HEK293 (cell line): ENCODE measurements around the gene RXYLT1.

Experiments
- CTCF ChIA-PET: fragments of 350-600 bp; formaldehyde crosslinking; extraction: SDS; loops from one replicate; lab custom pipeline; 2021; ENCODE audit warnings: antibody characterized with exemption; lab: Yijun Ruan, JAX
- POLR2A ChIA-PET: fragments of 300-600 bp; formaldehyde crosslinking; extraction: SDS; loops from one replicate; lab custom pipeline; 2020; ENCODE audit warnings: antibody characterized with exemption, inconsistent platforms; lab: Yijun Ruan, JAX
- H3K27ac ChIP-seq: fragments of 200-500 bp; sonication (Bioruptor generic); 2 replicates; pipeline ENCODE4 v1.5.1; 2014; ENCODE audit warnings: low read depth, low read length, control low read depth, inconsistent platforms; ENCODE audit errors: extremely low read depth
- H3K36me3 ChIP-seq, 2 experiments: fragments of 200-500 bp in 1 of 2; sonication (Bioruptor generic) in 1 of 2; 1 replicate in 1 of 2; 2 replicates in 1 of 2; pipeline ENCODE4 v1.5.1; 2014 to 2017; ENCODE audit warnings: inconsistent platforms in 2 of 2, low read length in 2 of 2; ENCODE audit not compliant: control insufficient read depth in 2 of 2, insufficient read depth in 1 of 2
- H3K4me1 ChIP-seq: fragments of 200-500 bp; sonication (Bioruptor generic); 2 replicates; pipeline ENCODE4 v1.5.1; 2014; ENCODE audit warnings: mild to moderate bottlenecking, low read length, inconsistent platforms; ENCODE audit not compliant: control insufficient read depth, insufficient read depth
- H3K4me3 ChIP-seq: 2 replicates; pipeline ENCODE4 v1.5.1; 2011; ENCODE audit warnings: low read depth, mild to moderate bottlenecking, control low read depth, low read length, moderate library complexity
- H3K9me3 ChIP-seq: fragments of 200-500 bp; sonication (Bioruptor generic); 2 replicates; pipeline ENCODE4 v1.5.1; 2014; ENCODE audit warnings: low read depth, low read length, inconsistent platforms; ENCODE audit not compliant: control insufficient read depth, insufficient read depth
- FEZF1 ChIP-seq: fragments of 450-650 bp; formaldehyde crosslinking; IDR thresholded peaks from 2 replicates; pipeline ENCODE4 v1.5.1; 2016; ENCODE audit warnings: missing biosample characterization, missing genetic modification characterization
- KLF17 ChIP-seq: fragments of 450-650 bp; formaldehyde crosslinking; IDR thresholded peaks from 2 replicates; pipeline ENCODE4 v1.5.1; 2016; ENCODE audit warnings: missing biosample characterization, missing genetic modification characterization
- MEIS1 ChIP-seq: sonication (generic); formaldehyde crosslinking; IDR thresholded peaks from 2 replicates; pipeline ENCODE4 v1.8.1; 2022; ENCODE audit warnings: missing genetic modification reagents, mild to moderate bottlenecking, borderline replicate concordance
- MYNN ChIP-seq: fragments of 450-650 bp; formaldehyde crosslinking; IDR thresholded peaks from 2 replicates; pipeline ENCODE4 v1.5.1; 2016; ENCODE audit warnings: missing biosample characterization, missing genetic modification characterization, borderline replicate concordance
- OSR2 ChIP-seq: fragments of 450-650 bp; formaldehyde crosslinking; IDR thresholded peaks from 2 replicates; pipeline ENCODE4 v1.5.1; 2016; ENCODE audit warnings: missing biosample characterization, missing genetic modification characterization
- PRDM6 ChIP-seq: fragments of 450-650 bp; formaldehyde crosslinking; IDR thresholded peaks from 2 replicates; pipeline ENCODE4 v1.5.1; 2017; ENCODE audit warnings: missing biosample characterization, missing genetic modification characterization
- REST ChIP-seq: fragments of 450-650 bp; formaldehyde crosslinking; IDR thresholded peaks from 2 replicates; pipeline ENCODE4 v1.5.1; 2016; ENCODE audit warnings: missing biosample characterization, missing genetic modification characterization
- SCRT1 ChIP-seq: fragments of 450-650 bp; formaldehyde crosslinking; IDR thresholded peaks from 2 replicates; pipeline ENCODE4 v1.5.1; 2016; ENCODE audit warnings: missing biosample characterization, missing genetic modification characterization, borderline replicate concordance
- SP7 ChIP-seq: fragments of 450-650 bp; formaldehyde crosslinking; IDR thresholded peaks from 2 replicates; pipeline ENCODE4 v1.5.1; 2016; ENCODE audit warnings: missing biosample characterization, missing genetic modification characterization
- TCF7L2 ChIP-seq: IDR thresholded peaks from 2 replicates; pipeline ENCODE4 v1.6.1; 2011; ENCODE audit warnings: low read depth, mild to moderate bottlenecking, inconsistent platforms, low read length, moderate library complexity, borderline replicate concordance
- TRIM28 ChIP-seq: IDR thresholded peaks from 2 replicates; pipeline ENCODE4 v1.6.1; 2011; ENCODE audit warnings: low read length, control low read depth, borderline replicate concordance
- WT1 ChIP-seq: fragments of 450-650 bp; formaldehyde crosslinking; IDR thresholded peaks from 2 replicates; pipeline ENCODE4 v1.5.1; 2016; ENCODE audit warnings: missing biosample characterization, missing genetic modification characterization
- ZBTB20 ChIP-seq: fragments of 450-650 bp; formaldehyde crosslinking; IDR thresholded peaks from 2 replicates; pipeline ENCODE4 v1.5.1; 2016; ENCODE audit warnings: missing biosample characterization, missing genetic modification characterization
- ZFP3 ChIP-seq: fragments of 450-650 bp; formaldehyde crosslinking; IDR thresholded peaks from 2 replicates; pipeline ENCODE4 v1.5.1; 2016; ENCODE audit warnings: low read depth, missing biosample characterization, missing genetic modification characterization
- ZFP69B ChIP-seq: fragments of 450-650 bp; formaldehyde crosslinking; IDR thresholded peaks from 2 replicates; pipeline ENCODE4 v1.5.1; 2016; ENCODE audit warnings: missing biosample characterization, missing genetic modification characterization
- ZNF16 ChIP-seq: fragments of 450-650 bp; formaldehyde crosslinking; IDR thresholded peaks from 2 replicates; pipeline ENCODE4 v1.5.1; 2016; ENCODE audit warnings: low read depth, missing biosample characterization, missing genetic modification characterization
- ZNF2 ChIP-seq: fragments of 450-650 bp; formaldehyde crosslinking; IDR thresholded peaks from 2 replicates; pipeline ENCODE4 v1.5.1; 2016; ENCODE audit warnings: missing biosample characterization, missing genetic modification characterization
- ZNF302 ChIP-seq: fragments of 450-650 bp; formaldehyde crosslinking; IDR thresholded peaks from 2 replicates; pipeline ENCODE4 v1.5.1; 2016; ENCODE audit warnings: missing biosample characterization, missing genetic modification characterization, low read depth
- ZNF324 ChIP-seq: fragments of 450-650 bp; formaldehyde crosslinking; IDR thresholded peaks from 2 replicates; pipeline ENCODE4 v1.5.1; 2016; ENCODE audit warnings: missing biosample characterization, missing genetic modification characterization
- ZNF341 ChIP-seq: fragments of 450-650 bp; formaldehyde crosslinking; IDR thresholded peaks from 2 replicates; pipeline ENCODE4; 2016; ENCODE audit warnings: low read depth, missing biosample characterization, missing genetic modification characterization
- ZNF626 ChIP-seq: fragments of 450-650 bp; sonication (Bioruptor Pico); formaldehyde crosslinking; IDR thresholded peaks from 2 replicates; pipeline ENCODE4 v1.5.1; 2018; ENCODE audit warnings: missing biosample characterization, missing genetic modification characterization, inconsistent platforms
- ZNF645 ChIP-seq: fragments of 450-650 bp; formaldehyde crosslinking; IDR thresholded peaks from 2 replicates; pipeline ENCODE4; 2016; ENCODE audit warnings: missing biosample characterization, missing genetic modification characterization
- ZNF660 ChIP-seq: fragments of 450-650 bp; IDR thresholded peaks from 2 replicates; pipeline ENCODE4 v1.5.1; 2018; ENCODE audit warnings: missing biosample characterization, mild to moderate bottlenecking, missing genetic modification characterization
- ZNF776 ChIP-seq: fragments of 450-650 bp; formaldehyde crosslinking; IDR thresholded peaks from 2 replicates; pipeline ENCODE4 v1.5.0; 2017; ENCODE audit warnings: missing biosample characterization, missing genetic modification characterization, borderline replicate concordance
- ZNF791 ChIP-seq: fragments of 450-650 bp; formaldehyde crosslinking; IDR thresholded peaks from 2 replicates; pipeline ENCODE4 v1.5.1; 2016; ENCODE audit warnings: missing biosample characterization, missing genetic modification characterization
- TF ChIP-seq, protein P1 (sequence below): fragments of 450-650 bp; formaldehyde crosslinking; IDR thresholded peaks from 2 replicates; pipeline ENCODE4 v1.5.1; 2016; ENCODE audit warnings: missing biosample characterization, missing genetic modification characterization

The RXYLT1 gene

GRCh38 chr12:63843254-63843720 lies 63.6 kb downstream of the RXYLT1 start:
- Histone ChIP-seq H3K36me3 (no peaks in the 10 kb centered on the region), H3K27ac (peak overlapping the region; percentile 79; the same call in 1 of the 2 replicates), H3K4me1 (no peaks in the 10 kb centered on the region), H3K9me3 (no peaks in the 10 kb centered on the region), H3K4me3 (peak overlapping the region; percentile 95)
- POLR2A ChIA-PET: interaction anchor here (0.6 kb wide), 1 partner anchor 379 kb away, joined by 4 read pairs; the partner anchor contains the start of gene KICS2
- TF ChIP-seq PRDM6 (tag by site-specific recombination) (no peak), ZNF341 (tag by site-specific recombination) (peak; percentile 98), MYNN (tag by site-specific recombination) (no peak), ZBTB20 (0 out of 2 replicates have a peak, but pooled peaks have one; percentile 27), OSR2 (tag by site-specific recombination) (no peak)
- CTCF ChIA-PET: interaction anchor here (0.6 to 3.1 kb wide), 9 partner anchors 32 to 971 kb away, joined by 3 to 23 read pairs (median 3); no protein-coding TSS in a partner anchor

DNA sequence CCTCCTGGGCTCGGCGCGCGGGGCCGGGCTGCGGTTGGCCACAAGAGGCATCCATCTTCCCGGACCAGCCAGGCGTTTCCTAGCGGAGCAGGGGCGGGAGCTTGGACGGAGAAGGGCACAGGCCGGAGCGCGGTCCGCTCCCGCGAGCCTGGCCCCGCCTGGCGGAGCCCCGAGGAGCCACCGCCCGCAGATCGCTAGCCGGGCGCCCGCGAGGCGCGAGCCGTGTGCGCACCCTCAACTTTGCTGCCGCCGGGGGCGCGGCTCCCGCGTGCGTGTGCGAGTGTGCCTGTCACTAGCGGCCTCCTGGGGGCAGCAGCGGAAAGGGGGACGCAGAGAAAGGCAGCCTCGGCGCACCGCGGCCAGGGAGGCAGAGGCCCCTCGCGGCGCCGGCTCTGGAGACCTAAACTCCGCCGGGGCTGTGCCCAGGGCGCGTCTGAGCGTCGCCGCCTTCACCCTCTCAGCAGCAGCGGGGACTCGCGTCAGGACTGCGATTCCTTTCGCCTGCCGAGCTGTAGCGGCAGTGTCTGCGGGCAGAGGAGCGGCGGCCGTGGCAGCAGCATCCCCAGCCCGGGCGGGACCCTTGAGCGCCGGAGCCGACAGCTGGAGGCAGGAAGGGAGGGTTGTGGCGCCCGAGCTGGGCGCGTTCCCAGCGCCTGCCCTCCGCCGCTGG lies 64.1 kb downstream of the RXYLT1 start:
- H3K27ac ChIP-seq: peak overlapping the region; percentile 79
- H3K4me1 ChIP-seq: 0 out of 2 replicates have a peak, but pooled peaks cover 3% of the 10 kb centered on the region
- H3K36me3 ChIP-seq: no peaks in the 10 kb centered on the region
- ChIA-PET POLR2A (interaction anchor here (0.6 to 1.4 kb wide), 4 partner anchors 244 to 568 kb away, joined by 3 to 5 read pairs (median 4); partner anchors contain the start of gene KICS2), CTCF (interaction anchor here (0.6 to 3.1 kb wide), 20 partner anchors 18 to 970 kb away, joined by 3 to 23 read pairs (median 3); no protein-coding TSS in a partner anchor)
- H3K4me3 ChIP-seq: peak overlapping the region; percentile 95
- H3K9me3 ChIP-seq: no peaks in the 10 kb centered on the region
- TF ChIP-seq ZNF324 (peak; percentile 61; the same call in 1 of the 2 replicates), SCRT1 (tag by site-specific recombination) (no peak), MEIS1 (CRISPR knock-in tag) (no peak), WT1 (tag by site-specific recombination) (0 out of 2 replicates have a peak, but pooled peaks have one; percentile 10), FEZF1 (no peak), KLF17 (tag by site-specific recombination) (peak; percentile 79), ZNF302 (tag by site-specific recombination) (no peak), ZFP3 (tag by site-specific recombination) (no peak), ZNF16 (no peak), TRIM28 (no peak; the same call in 1 of the 2 replicates), ZNF645 (no peak), REST (tag by site-specific recombination) (no peak), ZNF791 (tag by site-specific recombination) (no peak), ZNF2 (tag by site-specific recombination) (peak; percentile 89; the same call in 1 of the 2 replicates), ZFP69B (tag by site-specific recombination) (peak; percentile 67; the same call in 1 of the 2 replicates), SP7 (peak; percentile 66; the same call in 1 of the 2 replicates), ZNF776 (tag by site-specific recombination) (no peak), ZNF626 (tag by site-specific recombination) (0 out of 2 replicates have a peak, but pooled peaks have one; percentile 15), ZNF660 (peak; percentile 92), TCF7L2 (no peak)
- TF ChIP-seq, protein P1, sequence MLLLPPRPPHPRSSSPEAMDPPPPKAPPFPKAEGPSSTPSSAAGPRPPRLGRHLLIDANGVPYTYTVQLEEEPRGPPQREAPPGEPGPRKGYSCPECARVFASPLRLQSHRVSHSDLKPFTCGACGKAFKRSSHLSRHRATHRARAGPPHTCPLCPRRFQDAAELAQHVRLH (tag by site-specific recombination): 0 out of 2 replicates have a peak, but pooled peaks have one; percentile 34
